HEK293 (cell line): ENCODE data around the gene EXOSC5.
A peak's percentile ranks its signal among the peaks of the same experiment; 100 is the strongest.

Source experiments
- CTCF ChIA-PET: fragments of 350-600 bp; formaldehyde crosslinking; extraction: SDS; loops from one replicate; lab custom pipeline; 2021; ENCODE audit warnings: antibody characterized with exemption; lab: Yijun Ruan, JAX
- POLR2A ChIA-PET: fragments of 300-600 bp; formaldehyde crosslinking; extraction: SDS; loops from one replicate; lab custom pipeline; 2020; ENCODE audit warnings: antibody characterized with exemption, inconsistent platforms; lab: Yijun Ruan, JAX
- H3K27ac ChIP-seq: fragments of 200-500 bp; sonication (Bioruptor generic); 2 replicates; pipeline ENCODE4 v1.5.1; 2014; ENCODE audit warnings: low read depth, low read length, control low read depth, inconsistent platforms; ENCODE audit errors: extremely low read depth
- H3K36me3 ChIP-seq, 2 experiments: fragments of 200-500 bp in 1 of 2; sonication (Bioruptor generic) in 1 of 2; 1 replicate in 1 of 2; 2 replicates in 1 of 2; pipeline ENCODE4 v1.5.1; 2014 to 2017; ENCODE audit warnings: inconsistent platforms in 2 of 2, low read length in 2 of 2; ENCODE audit not compliant: control insufficient read depth in 2 of 2, insufficient read depth in 1 of 2
- H3K4me1 ChIP-seq: fragments of 200-500 bp; sonication (Bioruptor generic); 2 replicates; pipeline ENCODE4 v1.5.1; 2014; ENCODE audit warnings: mild to moderate bottlenecking, low read length, inconsistent platforms; ENCODE audit not compliant: control insufficient read depth, insufficient read depth
- H3K4me3 ChIP-seq: 2 replicates; pipeline ENCODE4 v1.5.1; 2011; ENCODE audit warnings: low read depth, mild to moderate bottlenecking, control low read depth, low read length, moderate library complexity
- H3K9me3 ChIP-seq: fragments of 200-500 bp; sonication (Bioruptor generic); 2 replicates; pipeline ENCODE4 v1.5.1; 2014; ENCODE audit warnings: low read depth, low read length, inconsistent platforms; ENCODE audit not compliant: control insufficient read depth, insufficient read depth
- GLI4 ChIP-seq: fragments of 450-650 bp; formaldehyde crosslinking; IDR thresholded peaks from 2 replicates; pipeline ENCODE4 v1.5.1; 2016; ENCODE audit warnings: missing biosample characterization, missing genetic modification characterization
- HOXA7 ChIP-seq: sonication (generic); formaldehyde crosslinking; IDR thresholded peaks from 2 replicates; pipeline ENCODE4 v1.8.1; 2022; ENCODE audit warnings: missing genetic modification reagents, borderline replicate concordance
- HOXC10 ChIP-seq: sonication (generic); formaldehyde crosslinking; IDR thresholded peaks from 2 replicates; pipeline ENCODE4 v1.8.1; 2023; ENCODE audit warnings: mild to moderate bottlenecking, missing genetic modification reagents
- REPIN1 ChIP-seq: fragments of 450-650 bp; formaldehyde crosslinking; IDR thresholded peaks from 2 replicates; pipeline ENCODE4 v1.5.1; 2017; ENCODE audit warnings: missing biosample characterization, missing genetic modification characterization, low read depth
- SALL2 ChIP-seq: fragments of 450-650 bp; formaldehyde crosslinking; IDR thresholded peaks from 2 replicates; pipeline ENCODE4 v1.5.0; 2017; ENCODE audit warnings: missing biosample characterization, mild to moderate bottlenecking, missing genetic modification characterization, borderline replicate concordance
- SP7 ChIP-seq: fragments of 450-650 bp; formaldehyde crosslinking; IDR thresholded peaks from 2 replicates; pipeline ENCODE4 v1.5.1; 2016; ENCODE audit warnings: missing biosample characterization, missing genetic modification characterization
- ZBTB48 ChIP-seq: fragments of 450-650 bp; formaldehyde crosslinking; IDR thresholded peaks from 2 replicates; pipeline ENCODE4 v1.5.1; 2016; ENCODE audit warnings: missing biosample characterization, missing genetic modification characterization
- ZBTB8A ChIP-seq: fragments of 450-650 bp; formaldehyde crosslinking; IDR thresholded peaks from 2 replicates; pipeline ENCODE4 v1.5.1; 2016; ENCODE audit warnings: missing biosample characterization, missing genetic modification characterization
- ZFP3 ChIP-seq: fragments of 450-650 bp; formaldehyde crosslinking; IDR thresholded peaks from 2 replicates; pipeline ENCODE4 v1.5.1; 2016; ENCODE audit warnings: low read depth, missing biosample characterization, missing genetic modification characterization
- ZNF112 ChIP-seq: fragments of 450-650 bp; formaldehyde crosslinking; IDR thresholded peaks from 2 replicates; pipeline ENCODE4 v1.5.0; 2017; ENCODE audit warnings: missing biosample characterization, missing genetic modification characterization
- ZNF146 ChIP-seq: fragments of 450-650 bp; formaldehyde crosslinking; IDR thresholded peaks from 2 replicates; pipeline ENCODE4 v1.5.1; 2016; ENCODE audit warnings: missing biosample characterization, missing genetic modification characterization
- ZNF157 ChIP-seq: fragments of 450-650 bp; formaldehyde crosslinking; IDR thresholded peaks from 2 replicates; pipeline ENCODE4 v1.5.1; 2016; ENCODE audit warnings: missing biosample characterization, missing genetic modification characterization
- ZNF19 ChIP-seq: fragments of 450-650 bp; formaldehyde crosslinking; IDR thresholded peaks from 2 replicates; pipeline ENCODE4; 2016; ENCODE audit warnings: missing biosample characterization, missing genetic modification characterization, low read depth
- ZNF239 ChIP-seq: fragments of 450-650 bp; formaldehyde crosslinking; IDR thresholded peaks from 2 replicates; pipeline ENCODE4 v1.5.1; 2016; ENCODE audit warnings: missing biosample characterization, missing genetic modification characterization
- ZNF391 ChIP-seq: fragments of 450-650 bp; formaldehyde crosslinking; IDR thresholded peaks from 2 replicates; pipeline ENCODE4 v1.5.1; 2016; ENCODE audit warnings: low read depth, missing biosample characterization, missing genetic modification characterization, borderline replicate concordance
- ZNF488 ChIP-seq: fragments of 450-650 bp; formaldehyde crosslinking; IDR thresholded peaks from 2 replicates; pipeline ENCODE4 v1.5.1; 2016; ENCODE audit warnings: missing biosample characterization, missing genetic modification characterization
- ZNF610 ChIP-seq: fragments of 450-650 bp; formaldehyde crosslinking; IDR thresholded peaks from 2 replicates; pipeline ENCODE4 v1.5.1; 2016; ENCODE audit warnings: missing biosample characterization, missing genetic modification characterization, borderline replicate concordance
- ZNF623 ChIP-seq: fragments of 450-650 bp; formaldehyde crosslinking; IDR thresholded peaks from 2 replicates; pipeline ENCODE4 v1.5.1; 2016; ENCODE audit warnings: missing biosample characterization, missing genetic modification characterization
- ZNF701 ChIP-seq: fragments of 450-650 bp; formaldehyde crosslinking; IDR thresholded peaks from 2 replicates; pipeline ENCODE4 v1.5.1; 2016; ENCODE audit warnings: missing biosample characterization, missing genetic modification characterization

The EXOSC5 gene

DNA sequence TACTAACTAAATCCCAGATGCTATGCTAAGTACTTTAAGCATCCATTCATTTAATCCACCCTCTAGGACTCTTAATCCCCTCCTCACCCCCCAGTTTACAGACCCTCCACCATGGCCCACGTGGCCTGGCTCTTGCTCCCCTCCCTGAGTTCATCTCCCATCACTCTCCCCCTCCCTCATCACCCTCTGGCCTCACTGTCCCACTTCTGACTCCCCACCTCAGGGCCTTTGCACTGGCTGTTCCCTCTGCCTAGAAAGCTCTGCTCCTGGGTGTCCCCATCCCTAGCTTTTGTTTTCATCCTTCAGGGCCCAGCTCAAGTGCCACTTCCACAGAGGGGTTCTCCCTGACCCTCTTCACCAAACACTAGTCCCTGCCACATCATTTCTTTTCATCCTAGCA, 37.4 kb downstream of the EXOSC5 start:
- H3K27ac ChIP-seq = no peak overlapping the region
- H3K4me1 ChIP-seq = 0 out of 2 replicates have a peak, but pooled peaks cover 3% of the 10 kb centered on the region
- POLR2A ChIA-PET = interaction anchor here (1.1 kb wide), 1 partner anchor 9 kb away, joined by 3 read pairs; no protein-coding TSS in a partner anchor
- no peaks in the 10 kb centered on the region; a peak in 1 of 3 replicates for H3K36me3 ChIP-seq
- H3K9me3 ChIP-seq = no peaks in the 10 kb centered on the region
- CTCF ChIA-PET = interaction anchor here (1.2 kb wide), 1 partner anchor 725 kb away, joined by 4 read pairs; no protein-coding TSS in a partner anchor
- TF ChIP-seq ZNF623 (tag by site-specific recombination) (peak; percentile 95), ZNF610 (tag by site-specific recombination) (no peak)
- TF ChIP-seq, all 188 proteins: peak for 1
- no peak overlapping the region for H3K4me3 ChIP-seq

DNA sequence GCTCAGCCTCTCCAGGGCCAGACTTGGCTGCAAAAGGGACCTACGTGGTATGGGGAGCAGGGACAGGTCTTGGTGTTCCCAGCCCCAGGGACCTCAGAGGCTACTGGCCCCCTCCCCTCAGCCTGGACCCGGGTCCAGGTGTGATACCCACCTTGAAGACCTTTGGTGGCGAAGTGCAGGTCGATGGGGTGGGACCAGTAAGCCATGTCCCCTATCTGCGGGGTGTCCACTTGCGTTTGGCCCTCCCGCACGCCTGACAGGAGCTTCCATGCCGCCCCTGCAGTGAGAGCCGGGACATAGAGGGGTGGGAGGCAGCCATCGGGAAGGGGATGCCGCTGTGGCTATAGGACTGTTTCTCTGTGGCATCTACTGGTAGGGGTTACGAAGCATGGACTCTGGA, 39.4 kb downstream of the EXOSC5 start:
- H3K4me1 ChIP-seq = peaks cover 5% of the 10 kb centered on the region; the same call in 1 of the 2 replicates
- no peak overlapping the region for H3K27ac ChIP-seq
- no peak for TF ChIP-seq SALL2
- TF ChIP-seq HOXA7 (CRISPR knock-in tag) = no peak
- TF ChIP-seq HOXC10 (CRISPR knock-in tag) = no peak
- TF ChIP-seq ZFP3 (tag by site-specific recombination) = no peak
- TF ChIP-seq ZNF701 (tag by site-specific recombination) = no peak
- no peak for TF ChIP-seq ZNF239 (tag by site-specific recombination)
- TF ChIP-seq ZNF391 = no peak
- no peak for TF ChIP-seq ZBTB48
- no peak for TF ChIP-seq ZBTB8A (tag by site-specific recombination)
- TF ChIP-seq ZNF488 = no peak
- TF ChIP-seq ZNF157 (tag by site-specific recombination) = no peak
- H3K36me3 ChIP-seq = no peaks in the 10 kb centered on the region
- H3K9me3 ChIP-seq = no peaks in the 10 kb centered on the region
- no peak overlapping the region for H3K4me3 ChIP-seq
- POLR2A ChIA-PET = no interaction called here
- CTCF ChIA-PET = interaction anchor here (0.8 to 2.2 kb wide), 3 partner anchors 12 to 213 kb away, joined by 3 to 8 read pairs (median 4); no protein-coding TSS in a partner anchor

GRCh38 chr19:41356984-41357739, 40.0 kb downstream of the EXOSC5 start:
- Histone ChIP-seq H3K27ac (no peak overlapping the region), H3K4me3 (no peak overlapping the region), H3K4me1 (peaks cover 5% of the 10 kb centered on the region; the same call in 1 of the 2 replicates), H3K9me3 (no peaks in the 10 kb centered on the region), H3K36me3 (no peaks in the 10 kb centered on the region)
- TF ChIP-seq GLI4 (tag by site-specific recombination) (0 out of 2 replicates have a peak, but pooled peaks have one; percentile 40), ZNF112 (tag by site-specific recombination) (no peak)
- CTCF ChIA-PET = interaction anchor here (0.7 to 2.2 kb wide), 3 partner anchors 10 to 213 kb away, joined by 4 to 8 read pairs (median 4); no protein-coding TSS in a partner anchor
- POLR2A ChIA-PET = no interaction called here

GRCh38 chr19:41355802-41356201, 41.4 kb downstream of the EXOSC5 start:
- no peaks in the 10 kb centered on the region for H3K36me3 ChIP-seq
- TF ChIP-seq ZNF146 (no peak), REPIN1 (tag by site-specific recombination) (no peak), SP7 (tag by site-specific recombination) (peak; percentile 86; the same call in 1 of the 2 replicates), ZNF19 (tag by site-specific recombination) (no peak)
- peaks cover 5% of the 10 kb centered on the region; the same call in 1 of the 2 replicates for H3K4me1 ChIP-seq
- H3K27ac ChIP-seq = no peak overlapping the region
- H3K4me3 ChIP-seq = no peak overlapping the region
- ChIA-PET CTCF (interaction anchor here (0.7 to 5.3 kb wide), 6 partner anchors 8 to 721 kb away, joined by 3 to 64 read pairs (median 6); partner anchors contain the start of gene B9D2), POLR2A (interaction anchor here (2.4 kb wide), 1 partner anchor 8 kb away, joined by 22 read pairs; the partner anchor contains the start of gene B9D2)
- no peaks in the 10 kb centered on the region for H3K9me3 ChIP-seq
